B cell (primary cell): ENCODE results near the gene ADPRH. TPM values are rescaled to one million over a fixed set of nuclear protein-coding genes. Genes with fewer than 3 reads are reported as not detected.

ENCODE experiments used
- ATAC-seq: fragments of 200-7000 bp; cut with Tn5 transposase; one replicate; pipeline ENCODE4 v1.10.0; 2021; ENCODE audit warnings: low read depth, mild to moderate bottlenecking, moderate number of reproducible peaks, moderate library complexity
- CTCF ChIA-PET: fragments of 350-600 bp; sonication (Branson Sonifier 250); formaldehyde crosslinking; loops from one replicate; lab custom pipeline; 2021; ENCODE audit warnings: antibody characterized with exemption, inconsistent platforms; lab: Charles Lee
- POLR2A ChIA-PET: fragments of 350-600 bp; sonication (Branson Sonifier 250); formaldehyde crosslinking; loops from one replicate; lab custom pipeline; 2021; ENCODE audit warnings: antibody characterized with exemption; lab: Charles Lee
- DNase-seq: peaks from one replicate; pipeline ENCODE4 v3.0.0; 2013
- H2AFZ ChIP-seq: 2 replicates; pipeline ENCODE4 v1.6.1; 2012; ENCODE audit warnings: mild to moderate bottlenecking, low read depth, low read length; ENCODE audit not compliant: insufficient read depth, poor library complexity, severe bottlenecking
- H3K27ac ChIP-seq, 2 donors: 1 replicate in 1 of 2; 2 replicates in 1 of 2; pipeline ENCODE4 v1.5.1; 2012 to 2013; ENCODE audit warnings: low read length in 2 of 2, mild to moderate bottlenecking in 2 of 2, moderate library complexity in 1 of 2
- H3K27me3 ChIP-seq, 4 experiments: fragments of 200-600 bp in 1 of 4; sonication (generic) in 1 of 4; replicated peaks in 1 of 4; 1 replicate in 2 of 4; 2 replicates in 2 of 4; pipeline versions ENCODE4 v1.6.1 to v1.7.0; 2013 to 2016; ENCODE audit warnings: low read length in 3 of 4, mild to moderate bottlenecking in 2 of 4, mixed read lengths in 1 of 4, moderate library complexity in 1 of 4; ENCODE audit not compliant: insufficient read depth in 4 of 4, control insufficient read depth in 3 of 4; ENCODE audit errors: control extremely low read depth in 1 of 4
- H3K36me3 ChIP-seq, 2 experiments: replicated peaks in 1 of 2; 1 replicate in 1 of 2; 2 replicates in 1 of 2; pipeline versions ENCODE4 v1.6.1 to v1.7.1; 2013; ENCODE audit warnings: low read length in 1 of 2; ENCODE audit not compliant: insufficient read depth in 2 of 2, control insufficient read depth in 1 of 2; ENCODE audit errors: control extremely low read depth in 1 of 2, extremely low read depth in 1 of 2
- H3K4me1 ChIP-seq, 2 donors: fragments of 200-600 bp in 1 of 2; sonication (generic) in 1 of 2; 1 replicate in 1 of 2; 2 replicates in 1 of 2; pipeline versions ENCODE4 v1.5.1 to v1.6.1; 2013 to 2017; ENCODE audit warnings: low read length in 2 of 2; ENCODE audit not compliant: control insufficient read depth in 2 of 2, insufficient read depth in 2 of 2
- H3K4me2 ChIP-seq: replicated peaks from 2 replicates; pipeline ENCODE3; 2012; ENCODE audit warnings: mild to moderate bottlenecking, low read depth, low read length; ENCODE audit not compliant: poor library complexity, severe bottlenecking
- H3K4me3 ChIP-seq, 5 experiments: fragments of 200-600 bp in 1 of 5; sonication (generic) in 1 of 5; 1 replicate in 3 of 5; 2 replicates in 2 of 5; pipeline versions ENCODE4 v1.5.1 to v1.7.0; 2011 to 2016; ENCODE audit warnings: low read length in 4 of 5, mild to moderate bottlenecking in 4 of 5, low read depth in 2 of 5, control low read depth in 1 of 5, moderate library complexity in 1 of 5; ENCODE audit not compliant: insufficient read depth in 1 of 5; ENCODE audit errors: control extremely low read depth in 1 of 5, extremely low read depth in 1 of 5
- H3K79me2 ChIP-seq: fragments of 200-600 bp; sonication (generic); one replicate; pipeline ENCODE4 v1.6.0; 2016; ENCODE audit warnings: low read length; ENCODE audit not compliant: control insufficient read depth, insufficient read depth
- H3K9ac ChIP-seq: fragments of 200-600 bp; sonication (generic); 2 replicates; pipeline ENCODE4 v1.6.1; 2017; ENCODE audit warnings: mild to moderate bottlenecking, low read length, moderate library complexity
- H3K9me3 ChIP-seq, 3 donors: one replicate each; pipeline versions ENCODE4 v1.6.1 to v1.7.1; 2013; ENCODE audit warnings: low read length in 2 of 3; ENCODE audit not compliant: control insufficient read depth in 2 of 3, insufficient read depth in 1 of 3; ENCODE audit errors: control extremely low read depth in 1 of 3
- H4K20me1 ChIP-seq: 2 replicates; pipeline ENCODE4 v1.6.0; 2012; ENCODE audit warnings: mild to moderate bottlenecking, low read length; ENCODE audit not compliant: insufficient read depth, control insufficient read depth, poor library complexity, severe bottlenecking
- H3K27ac Mint-ChIP-seq: one replicate; pipeline ENCODE4 v1.8.0; 2021; ENCODE audit warnings: mixed read lengths
- H3K27me3 Mint-ChIP-seq: one replicate; pipeline ENCODE4 v1.8.0; 2021; ENCODE audit warnings: mixed read lengths
- H3K4me1 Mint-ChIP-seq: one replicate; pipeline ENCODE4 v1.8.0; 2021; ENCODE audit warnings: mixed read lengths
- H3K4me3 Mint-ChIP-seq: one replicate; pipeline ENCODE4 v1.8.0; 2021; ENCODE audit warnings: mixed read lengths
- H3K9me3 Mint-ChIP-seq: one replicate; pipeline ENCODE4 v1.8.0; 2022; ENCODE audit warnings: mixed read lengths; ENCODE audit not compliant: insufficient read depth
- CTCF ChIP-seq: fragments of 200-600 bp; IDR thresholded peaks from one replicate; pipeline ENCODE4 v1.8.0; 2022; ENCODE audit warnings: antibody characterized with exemption, mild to moderate bottlenecking
- EZH2 ChIP-seq: IDR thresholded peaks from 2 replicates; pipeline ENCODE4 v1.6.1; 2012; ENCODE audit warnings: borderline replicate concordance, low read depth, mild to moderate bottlenecking, moderate library complexity, low read length; ENCODE audit not compliant: insufficient read depth, poor library complexity, severe bottlenecking
- WGBS: methylation state at CpG from one replicate; pipeline ENCODE4 v1.1.5; 2013; ENCODE audit warnings: missing lambda C conversion rate; ENCODE audit not compliant: insufficient coverage; 5-methylcytosine and 5-hydroxymethylcytosine counted together
- intact Hi-C: fragments of 100-400 bp; cut with micrococcal nuclease; formaldehyde crosslinking; loops from one replicate; pipeline ENCODE4 v1.10.0; 2022
- polyA plus RNA-seq: library from polyadenylated mRNA; depleted of rRNA; stranded (reverse); fragments of >200 nt; gene quantifications from 2 replicates; pipeline ENCODE4 v1.2.3, GENCODE V29; 2012
- total RNA-seq, 2 donors: library from RNA; stranded (reverse); fragments of 120-200 nt in 1 of 2; gene quantifications; 1 replicate in 1 of 2; 2 replicates in 1 of 2; pipeline versions ENCODE4 v1.2.3 to v1.2.4, GENCODE V29; 2013 to 2022

ADPRH gene
- total and polyA plus RNA-seq, 2 donors (not counting 1 experiment from before 2014, with no cell fraction given) = 10.0 to 24.5 TPM

DNA sequence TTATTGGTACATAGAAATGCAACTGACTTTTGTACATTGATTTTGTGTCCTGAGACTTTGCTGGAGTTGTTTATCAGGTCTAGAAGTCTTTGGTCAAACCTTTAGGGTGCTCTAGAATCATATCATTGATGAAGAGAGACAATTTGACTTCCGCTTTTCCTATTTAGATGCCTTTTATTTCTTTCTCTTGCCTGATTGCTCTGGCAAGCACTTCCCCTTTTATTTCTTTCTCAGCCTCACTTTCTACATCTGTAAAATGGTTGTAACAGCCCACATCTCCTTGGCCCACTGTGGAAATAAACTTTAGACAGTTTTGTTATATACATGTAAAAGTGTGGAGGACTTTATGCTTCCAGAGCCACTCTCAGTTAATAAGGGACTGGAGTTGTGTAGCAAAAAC lies 32.4 kb downstream of the ADPRH start:
- no CpG with 5 or more reads among the region's 1 CpG for WGBS
- Mint-ChIP-seq H3K9me3 (no peaks in the 10 kb centered on the region), H3K27ac (no peak overlapping the region), H3K4me1 (no peaks in the 10 kb centered on the region), H3K27me3 (no peaks in the 10 kb centered on the region), H3K4me3 (no peak overlapping the region)
- Histone ChIP-seq H3K27me3 (no peaks in the 10 kb centered on the region), H2AFZ (no peak overlapping the region), H3K4me1 (no peaks in the 10 kb centered on the region), H3K36me3 (no peaks in the 10 kb centered on the region), H3K9me3 (no peaks in the 10 kb centered on the region), H3K9ac (no peak overlapping the region), H3K27ac (no peak overlapping the region), H3K79me2 (no peaks in the 10 kb centered on the region), H3K4me2 (no peak overlapping the region), H4K20me1 (no peaks in the 10 kb centered on the region), H3K4me3 (no peak overlapping the region)
- no peak for TF ChIP-seq EZH2
- TF ChIP-seq CTCF = no peak
- DNase-seq (no peak), ATAC-seq (no peak)
- ChIA-PET POLR2A (interaction anchor here (0.6 kb wide), 1 partner anchor 28 kb away, joined by 3 read pairs; no protein-coding TSS in a partner anchor), CTCF (interaction anchor here (0.6 kb wide), 1 partner anchor 65 kb away, joined by 3 read pairs; no protein-coding TSS in a partner anchor)
- intact Hi-C loops = no loop called here

- H3K4me1 ChIP-seq = no peaks in the 10 kb centered on the region
Observed at GRCh38 chr3:119613201-119613600, 33.9 kb downstream of the ADPRH start.

More at GRCh38 chr3:119613201-119613600, 33.9 kb downstream of the ADPRH start:
- ChIA-PET CTCF (interaction anchor here (0.5 to 1.4 kb wide), 2 partner anchors 12 to 352 kb away, joined by 3 to 6 read pairs; no protein-coding TSS in a partner anchor), POLR2A (no interaction called here)
- H3K4me1 Mint-ChIP-seq = no peaks in the 10 kb centered on the region
- Histone ChIP-seq H3K9me3 (no peaks in the 10 kb centered on the region), H3K27ac (no peak overlapping the region), H2AFZ (no peak overlapping the region), H4K20me1 (no peaks in the 10 kb centered on the region), H3K4me3 (no peak overlapping the region), H3K9ac (no peak overlapping the region), H3K27me3 (no peaks in the 10 kb centered on the region), H3K36me3 (no peaks in the 10 kb centered on the region), H3K79me2 (no peaks in the 10 kb centered on the region), H3K4me2 (no peak overlapping the region)
- DNase-seq = no peak
- H3K27ac Mint-ChIP-seq = no peak overlapping the region
- H3K4me3 Mint-ChIP-seq = no peak overlapping the region
- intact Hi-C loops = no loop called here
- no CpG with 5 or more reads among the region's 1 CpG for WGBS
- TF ChIP-seq EZH2 (no peak), CTCF (no peak)
- no peaks in the 10 kb centered on the region for H3K27me3 Mint-ChIP-seq
- no peak for ATAC-seq
- no peaks in the 10 kb centered on the region for H3K9me3 Mint-ChIP-seq
